Measurements from ENCODE around the gene ZNF235. TPM values are rescaled to one million over a fixed set of nuclear protein-coding genes. Genes with fewer than 3 reads are reported as not detected.
"Not testable (repeated sequence)": the region's sequence is repeated elsewhere in the genome, so short reads cannot be mapped to it uniquely, and the experiment has no call there.

Gene ZNF235
- total RNA-seq = 10 to 100 TPM in 3 of 5 donors, 1 to 10 TPM in 2; 5.9 to 14.2 (median 11.4) TPM
- 14.2 TPM for total RNA-seq (2013)
- total RNA-seq = 4.8 to 29.2 (median 12.9) reads per million in 29 experiments

- ChIA-PET POLR2A (no interaction called here), CTCF (no interaction called here)
- H3K27me3 ChIP-seq (replicated peaks in 1 of 2; ENCODE audit: control insufficient read depth in 2 of 2, extremely low read depth in 1 of 2, insufficient read depth in 2 of 2, low read length in 1 of 2) = no peaks in the 10 kb centered on the region
- peak within 1 kb of the TSS; percentile 80 to 87 for H3K4me3 ChIP-seq (ENCODE audit: control insufficient read depth in 1 of 2, extremely low read depth in 1 of 2, low read length in 1 of 2)
- H3K4me1 ChIP-seq (ENCODE audit: control insufficient read depth in 1 of 2, extremely low read depth in 1 of 2, insufficient read depth in 2 of 2, low read length in 2 of 2) = peaks cover 10 to 13% of the 10 kb centered on the region in 2 experiments
- H3K27me3 Mint-ChIP-seq = peaks cover 0 to 2% of the 10 kb centered on the region in 2 donors
- H3K36me3 ChIP-seq (ENCODE audit: control insufficient read depth in 2 of 2, extremely low read depth in 1 of 2, insufficient read depth in 1 of 2, low read length in 1 of 2) = peaks cover 0 to 15% of the 10 kb centered on the region in 2 donors
- peak; percentile 23 to 83 (median 52) for DNase-seq
- peaks cover 2% of the 10 kb centered on the region for H3K9me3 ChIP-seq
- peaks cover 31% of the 10 kb centered on the region for H3K36me3 Mint-ChIP-seq
- H3K9me3 Mint-ChIP-seq = peaks cover 0 to 20% (median 19%) of the 10 kb centered on the region in 3 donors
- peak within 1 kb of the TSS; percentile 61 to 84 for H3K27ac Mint-ChIP-seq
- WGBS (ENCODE audit: insufficient coverage) = 0% methylated on average over 19 of the region's 31 CpGs
- peaks cover 20 to 28% (median 27%) of the 10 kb centered on the region in 3 donors for H3K4me1 Mint-ChIP-seq
- ATAC-seq (replicated peaks in 1 of 4) = peak; percentile 99 to 100 (median 99)
- peak within 1 kb of the TSS; percentile 84 to 94 (median 90) for H3K4me3 Mint-ChIP-seq
- peak within 1 kb of the TSS; percentile 36 for H3K27ac ChIP-seq (ENCODE audit: low read length)
These were observed at the start of gene ZNF235 for GRCh38 chr19:44304659-44305193. TSS of gene ZNF235 (minus strand) at chr19:44305025. CDS start at chr19:44303404, 1,621 bp downstream.

GRCh38 chr19:44346556-44346955 is 41.7 kb upstream of the ZNF235 start:
- Histone ChIP-seq H3K27ac (ENCODE audit: low read length) (no peak overlapping the region), H3K27me3 (replicated peaks in 1 of 2; ENCODE audit: control insufficient read depth in 2 of 2, extremely low read depth in 1 of 2, insufficient read depth in 2 of 2, low read length in 1 of 2) (no peaks in the 10 kb centered on the region), H3K4me3 (ENCODE audit: control insufficient read depth in 1 of 2, extremely low read depth in 1 of 2, low read length in 1 of 2) (no peak overlapping the region), H3K4me1 (ENCODE audit: control insufficient read depth in 1 of 2, extremely low read depth in 1 of 2, insufficient read depth in 2 of 2, low read length in 2 of 2) (no peaks in the 10 kb centered on the region), H3K36me3 (ENCODE audit: control insufficient read depth in 2 of 2, extremely low read depth in 1 of 2, insufficient read depth in 1 of 2, low read length in 1 of 2) (no peaks in the 10 kb centered on the region), H3K9me3 (peaks cover 2% of the 10 kb centered on the region)
- ChIA-PET CTCF (no interaction called here), POLR2A (no interaction called here)
- Mint-ChIP-seq H3K9me3 (peaks cover 25 to 49% (median 28%) of the 10 kb centered on the region in 3 donors), H3K4me1 (no peaks in the 10 kb centered on the region), H3K27ac (no peak overlapping the region), H3K4me3 (no peak overlapping the region), H3K36me3 (peaks cover 4% of the 10 kb centered on the region), H3K27me3 (peaks cover 0 to 2% of the 10 kb centered on the region in 2 donors)
- no CpG with 5 or more reads among the region's 4 CpGs for WGBS (ENCODE audit: insufficient coverage)
- ATAC-seq (replicated peaks in 1 of 4) (no peak), DNase-seq (no peak)

GRCh38 chr19:44345959-44346358 is 41.1 kb upstream of the ZNF235 start:
- no peak overlapping the region for H3K27ac Mint-ChIP-seq
- peaks cover 4% of the 10 kb centered on the region for H3K36me3 Mint-ChIP-seq
- no peak for ATAC-seq (replicated peaks in 1 of 4)
- DNase-seq = no peak
- Histone ChIP-seq H3K27me3 (replicated peaks in 1 of 2; ENCODE audit: control insufficient read depth in 2 of 2, extremely low read depth in 1 of 2, insufficient read depth in 2 of 2, low read length in 1 of 2) (no peaks in the 10 kb centered on the region), H3K36me3 (ENCODE audit: control insufficient read depth in 2 of 2, extremely low read depth in 1 of 2, insufficient read depth in 1 of 2, low read length in 1 of 2) (no peaks in the 10 kb centered on the region), H3K27ac (ENCODE audit: low read length) (no peak overlapping the region), H3K4me3 (ENCODE audit: control insufficient read depth in 1 of 2, extremely low read depth in 1 of 2, low read length in 1 of 2) (no peak overlapping the region), H3K9me3 (peaks cover 2% of the 10 kb centered on the region), H3K4me1 (ENCODE audit: control insufficient read depth in 1 of 2, extremely low read depth in 1 of 2, insufficient read depth in 2 of 2, low read length in 2 of 2) (no peaks in the 10 kb centered on the region)
- H3K4me1 Mint-ChIP-seq = no peaks in the 10 kb centered on the region
- CTCF ChIA-PET = no interaction called here
- WGBS (ENCODE audit: insufficient coverage) = 83% methylated on average over 3 of the region's 4 CpGs
- peaks cover 22 to 52% (median 34%) of the 10 kb centered on the region in 3 donors for H3K9me3 Mint-ChIP-seq
- H3K27me3 Mint-ChIP-seq = peaks cover 0 to 2% of the 10 kb centered on the region in 2 donors
- POLR2A ChIA-PET = no interaction called here
- H3K4me3 Mint-ChIP-seq = no peak overlapping the region

- H3K27ac Mint-ChIP-seq = no peak overlapping the region
- H3K4me3 ChIP-seq (ENCODE audit: control insufficient read depth in 1 of 2, extremely low read depth in 1 of 2, low read length in 1 of 2) = no peak overlapping the region
- H3K27me3 Mint-ChIP-seq = peaks cover 0 to 2% of the 10 kb centered on the region in 2 donors
- H3K9me3 Mint-ChIP-seq = peaks cover 19 to 44% (median 27%) of the 10 kb centered on the region in 3 donors
- no peak for DNase-seq
- no peaks in the 10 kb centered on the region for H3K27me3 ChIP-seq (replicated peaks in 1 of 2; ENCODE audit: control insufficient read depth in 2 of 2, extremely low read depth in 1 of 2, insufficient read depth in 2 of 2, low read length in 1 of 2)
- no CpG with 5 or more reads among the region's 1 CpG for WGBS (ENCODE audit: insufficient coverage)
- no peaks in the 10 kb centered on the region for H3K9me3 ChIP-seq
- H3K4me1 Mint-ChIP-seq = no peaks in the 10 kb centered on the region
- H3K36me3 ChIP-seq (ENCODE audit: control insufficient read depth in 2 of 2, extremely low read depth in 1 of 2, insufficient read depth in 1 of 2, low read length in 1 of 2) = no peaks in the 10 kb centered on the region
- ChIA-PET CTCF (no interaction called here), POLR2A (no interaction called here)
- ATAC-seq (replicated peaks in 1 of 4) = no peak
- H3K36me3 Mint-ChIP-seq = peaks cover 6% of the 10 kb centered on the region
- no peaks in the 10 kb centered on the region for H3K4me1 ChIP-seq (ENCODE audit: control insufficient read depth in 1 of 2, extremely low read depth in 1 of 2, insufficient read depth in 2 of 2, low read length in 2 of 2)
- H3K27ac ChIP-seq (ENCODE audit: low read length) = no peak overlapping the region
- no peak overlapping the region for H3K4me3 Mint-ChIP-seq
These were observed 39.4 kb upstream of the ZNF235 start for GRCh38 chr19:44344255-44344654.

GRCh38 chr19:44341794-44342193 is 37.0 kb upstream of the ZNF235 start:
- no peak overlapping the region for H3K4me3 ChIP-seq (ENCODE audit: control insufficient read depth in 1 of 2, extremely low read depth in 1 of 2, low read length in 1 of 2)
- no peak overlapping the region for H3K27ac Mint-ChIP-seq
- peaks cover 0 to 2% of the 10 kb centered on the region in 2 experiments for H3K27me3 ChIP-seq (replicated peaks in 1 of 2; ENCODE audit: control insufficient read depth in 2 of 2, extremely low read depth in 1 of 2, insufficient read depth in 2 of 2, low read length in 1 of 2)
- peaks cover 16 to 42% (median 24%) of the 10 kb centered on the region in 3 donors for H3K9me3 Mint-ChIP-seq
- no peaks in the 10 kb centered on the region for H3K9me3 ChIP-seq
- H3K36me3 ChIP-seq (ENCODE audit: control insufficient read depth in 2 of 2, extremely low read depth in 1 of 2, insufficient read depth in 1 of 2, low read length in 1 of 2) = no peaks in the 10 kb centered on the region
- H3K36me3 Mint-ChIP-seq = peaks cover 8% of the 10 kb centered on the region
- CTCF ChIA-PET = no interaction called here
- no peaks in the 10 kb centered on the region for H3K4me1 ChIP-seq (ENCODE audit: control insufficient read depth in 1 of 2, extremely low read depth in 1 of 2, insufficient read depth in 2 of 2, low read length in 2 of 2)
- POLR2A ChIA-PET = no interaction called here
- DNase-seq (no peak), ATAC-seq (replicated peaks in 1 of 4) (no peak)
- no peak overlapping the region for H3K4me3 Mint-ChIP-seq
- H3K27me3 Mint-ChIP-seq = no peaks in the 10 kb centered on the region
- H3K4me1 Mint-ChIP-seq = no peaks in the 10 kb centered on the region
- no peak overlapping the region for H3K27ac ChIP-seq (ENCODE audit: low read length)
- WGBS (ENCODE audit: insufficient coverage) = 57% methylated on average over 1 of the region's 2 CpGs

GRCh38 chr19:44334639-44335038 is 29.8 kb upstream of the ZNF235 start:
- DNase-seq; CTCF ChIA-PET; H3K4me1 Mint-ChIP-seq; ATAC-seq (replicated peaks in 1 of 4); H3K9me3 ChIP-seq; H3K27ac Mint-ChIP-seq; H3K27me3 Mint-ChIP-seq; H3K4me3 Mint-ChIP-seq; H3K36me3 ChIP-seq (ENCODE audit: control insufficient read depth in 2 of 2, extremely low read depth in 1 of 2, insufficient read depth in 1 of 2, low read length in 1 of 2); POLR2A ChIA-PET; H3K4me1 ChIP-seq (ENCODE audit: control insufficient read depth in 1 of 2, extremely low read depth in 1 of 2, insufficient read depth in 2 of 2, low read length in 2 of 2); H3K4me3 ChIP-seq (ENCODE audit: control insufficient read depth in 1 of 2, extremely low read depth in 1 of 2, low read length in 1 of 2); H3K27ac ChIP-seq (ENCODE audit: low read length); H3K27me3 ChIP-seq (replicated peaks in 1 of 2; ENCODE audit: control insufficient read depth in 2 of 2, extremely low read depth in 1 of 2, insufficient read depth in 2 of 2, low read length in 1 of 2): not testable (repeated sequence)
- Mint-ChIP-seq H3K36me3 (peaks cover 36% of the 10 kb centered on the region), H3K9me3 (peaks cover 31 to 57% (median 50%) of the 10 kb centered on the region in 3 donors)
- WGBS (ENCODE audit: insufficient coverage) = 14% methylated on average over 1 of the region's 3 CpGs

All from T-cell (primary cell).